Activated T-cell treated with anti-CD3 and anti-CD28 coated beads, Interleukin-2, amount 50 U/mL, for 48 hours (primary cell): ENCODE measurements around the gene CDC6.

Experiments used
- DNase-seq, 2 experiments: peaks; one replicate each; pipeline ENCODE4 v3.0.0-alpha.2; 2020

CDC6 gene, protein sequence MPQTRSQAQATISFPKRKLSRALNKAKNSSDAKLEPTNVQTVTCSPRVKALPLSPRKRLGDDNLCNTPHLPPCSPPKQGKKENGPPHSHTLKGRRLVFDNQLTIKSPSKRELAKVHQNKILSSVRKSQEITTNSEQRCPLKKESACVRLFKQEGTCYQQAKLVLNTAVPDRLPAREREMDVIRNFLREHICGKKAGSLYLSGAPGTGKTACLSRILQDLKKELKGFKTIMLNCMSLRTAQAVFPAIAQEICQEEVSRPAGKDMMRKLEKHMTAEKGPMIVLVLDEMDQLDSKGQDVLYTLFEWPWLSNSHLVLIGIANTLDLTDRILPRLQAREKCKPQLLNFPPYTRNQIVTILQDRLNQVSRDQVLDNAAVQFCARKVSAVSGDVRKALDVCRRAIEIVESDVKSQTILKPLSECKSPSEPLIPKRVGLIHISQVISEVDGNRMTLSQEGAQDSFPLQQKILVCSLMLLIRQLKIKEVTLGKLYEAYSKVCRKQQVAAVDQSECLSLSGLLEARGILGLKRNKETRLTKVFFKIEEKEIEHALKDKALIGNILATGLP

DNA sequence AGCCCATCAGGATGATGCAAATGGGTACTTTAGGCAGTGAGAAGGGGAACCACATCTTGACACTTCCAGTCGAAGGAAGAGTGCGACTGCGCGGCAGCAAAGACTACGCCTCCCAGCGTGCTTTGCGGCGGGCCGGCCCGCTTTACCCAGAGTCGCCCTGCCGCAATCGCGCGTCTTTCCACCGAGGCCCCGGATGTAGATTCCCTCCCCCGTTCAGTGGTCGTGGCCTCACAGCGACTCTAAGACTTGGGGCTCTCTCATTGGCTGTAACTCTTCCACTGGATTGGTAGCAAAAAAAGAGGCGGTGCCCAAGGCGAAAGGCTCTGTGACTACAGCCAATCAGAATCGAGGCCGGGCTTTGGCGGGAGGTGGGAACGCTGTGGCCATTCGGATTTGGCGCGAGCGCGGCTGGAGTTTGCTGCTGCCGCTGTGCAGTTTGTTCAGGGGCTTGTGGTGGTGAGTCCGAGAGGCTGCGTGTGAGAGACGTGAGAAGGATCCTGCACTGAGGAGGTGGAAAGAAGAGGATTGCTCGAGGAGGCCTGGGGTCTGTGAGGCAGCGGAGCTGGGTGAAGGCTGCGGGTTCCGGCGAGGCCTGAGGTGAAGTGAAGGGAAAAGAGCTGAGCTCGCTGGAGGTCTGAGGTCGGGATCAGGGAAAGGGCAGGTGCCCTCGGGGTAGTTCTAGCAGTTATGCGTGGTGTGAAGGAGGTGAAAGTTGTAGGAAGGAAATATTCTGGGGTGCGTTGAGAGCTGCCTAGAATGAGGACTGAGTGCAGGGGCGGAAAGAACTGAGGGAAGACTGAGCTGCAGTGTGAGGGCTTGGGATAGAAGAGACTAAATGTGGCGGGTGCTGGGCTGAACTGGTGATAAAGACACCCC, at the start of gene CDC6:
Gene CDC6, plus strand, starts transcription at position 386 of the 876 bp plus-strand sequence. CDS start 1,542 bp downstream, outside the sequence.
- peak; percentile 98 for DNase-seq

DNA sequence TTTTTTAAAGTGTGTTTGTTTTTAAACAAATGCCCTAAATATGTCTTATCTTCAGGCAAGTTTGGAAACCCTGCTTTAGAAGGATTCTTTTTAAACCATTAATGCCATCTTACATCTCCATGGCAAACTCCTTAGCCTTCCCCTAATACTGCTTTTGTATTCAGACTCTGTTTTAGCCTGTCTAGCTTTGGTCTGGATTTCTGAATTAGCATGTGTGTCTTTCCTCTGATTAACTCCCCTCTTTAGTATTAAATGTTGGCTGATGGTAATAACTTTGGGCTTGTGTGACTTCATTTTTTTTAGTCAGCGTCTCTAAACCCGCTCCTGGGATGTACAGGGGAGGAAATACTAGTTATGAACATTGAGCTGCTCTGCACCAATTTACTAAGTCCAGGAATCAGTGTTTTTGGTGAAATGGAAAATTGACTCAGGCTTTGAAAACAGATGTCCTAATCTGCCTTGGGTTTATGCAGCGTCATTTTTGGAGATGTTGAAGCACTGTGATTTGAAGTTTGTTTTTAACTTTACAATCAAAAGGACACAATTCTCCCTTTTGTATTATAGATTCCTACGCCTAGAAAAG, 46.3 kb upstream of the CDC6 start:
- DNase-seq, result no peak

DNA sequence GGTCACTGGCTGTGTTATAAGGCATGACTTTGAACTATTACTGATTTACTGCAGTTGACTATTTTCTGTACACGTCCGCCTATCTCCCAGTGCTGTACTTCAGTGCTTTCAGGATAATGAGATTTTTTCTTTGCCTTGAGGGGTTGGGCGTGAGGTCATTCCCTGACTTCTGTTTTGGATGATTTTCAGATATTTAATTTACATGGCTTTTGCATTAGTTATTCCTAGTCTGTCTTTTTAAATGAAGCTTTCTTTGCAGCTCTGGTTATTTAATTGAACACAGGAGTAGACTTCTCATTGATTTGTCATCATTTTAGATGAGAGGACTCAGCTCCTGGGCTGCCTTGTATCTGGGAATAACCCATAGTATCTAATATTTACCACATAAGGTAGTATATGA, 44.9 kb upstream of the CDC6 start:
- DNase-seq, result no peak

DNA sequence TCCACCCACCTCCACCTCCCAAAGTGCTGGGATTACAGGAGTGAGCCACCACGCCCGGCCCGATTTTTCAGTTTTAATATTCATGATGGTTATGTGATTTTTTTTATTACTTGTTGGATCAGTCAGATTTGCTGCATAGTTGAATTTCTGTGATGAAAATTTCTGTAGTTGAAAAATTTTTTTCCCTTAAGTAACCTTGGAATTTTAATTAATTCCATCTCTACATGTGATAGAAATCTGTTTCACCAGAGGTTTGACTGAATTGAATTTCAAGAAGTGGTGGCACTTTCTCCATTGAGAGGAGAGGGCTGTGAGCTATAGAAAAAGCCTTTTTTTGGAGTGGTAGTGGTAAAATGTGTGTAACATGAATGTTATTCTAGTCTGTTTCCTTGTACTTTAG, 43.9 kb upstream of the CDC6 start:
- DNase-seq, result no peak

DNA sequence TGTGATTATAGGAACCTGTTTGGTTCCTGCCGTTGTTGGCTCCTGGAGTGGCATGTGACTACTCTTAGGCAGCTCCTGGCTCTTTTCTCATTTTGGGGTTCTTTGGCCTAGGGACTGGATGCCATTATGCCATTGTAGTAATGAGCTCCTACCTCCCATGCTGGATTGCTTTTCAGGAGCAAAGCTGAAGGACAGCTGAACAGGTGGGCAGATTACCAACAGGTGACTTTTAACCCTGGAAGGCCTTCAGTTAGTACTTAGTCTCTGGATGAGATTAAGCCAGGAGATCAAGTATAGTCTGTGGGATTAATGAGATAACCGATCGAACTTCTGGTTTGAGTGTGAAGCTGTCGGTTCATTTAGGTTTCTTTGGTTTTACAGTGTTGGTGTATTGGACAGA, 43.4 kb upstream of the CDC6 start:
- no peak for DNase-seq

DNA sequence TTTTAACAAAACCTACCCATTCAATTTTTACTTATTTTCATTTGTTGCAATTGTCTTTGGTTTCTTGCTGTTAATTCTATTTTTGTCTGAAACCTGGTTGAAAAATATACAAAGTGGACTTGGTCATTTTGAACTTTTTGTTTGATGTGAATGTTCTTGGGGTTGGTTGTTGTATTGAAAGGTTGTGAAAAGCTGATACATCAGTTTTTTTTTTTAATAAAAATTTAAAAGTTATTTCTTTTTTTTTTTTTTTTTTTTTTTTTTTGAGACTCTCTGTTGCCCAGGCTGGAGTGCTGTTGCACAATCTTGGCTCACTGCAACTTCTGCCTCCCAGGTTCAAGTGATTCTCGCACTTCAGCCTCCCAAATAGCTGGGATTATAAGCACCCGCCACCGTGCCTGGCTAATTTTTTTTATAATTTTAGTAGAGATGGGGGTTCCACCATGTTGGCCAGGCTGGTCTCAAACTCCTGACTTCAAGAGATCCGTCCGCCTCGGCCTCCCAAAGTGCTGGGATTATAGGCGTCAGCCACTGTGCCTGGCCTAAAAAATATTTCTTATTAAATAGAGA, 39.7 kb upstream of the CDC6 start:
- no peak for DNase-seq

DNA sequence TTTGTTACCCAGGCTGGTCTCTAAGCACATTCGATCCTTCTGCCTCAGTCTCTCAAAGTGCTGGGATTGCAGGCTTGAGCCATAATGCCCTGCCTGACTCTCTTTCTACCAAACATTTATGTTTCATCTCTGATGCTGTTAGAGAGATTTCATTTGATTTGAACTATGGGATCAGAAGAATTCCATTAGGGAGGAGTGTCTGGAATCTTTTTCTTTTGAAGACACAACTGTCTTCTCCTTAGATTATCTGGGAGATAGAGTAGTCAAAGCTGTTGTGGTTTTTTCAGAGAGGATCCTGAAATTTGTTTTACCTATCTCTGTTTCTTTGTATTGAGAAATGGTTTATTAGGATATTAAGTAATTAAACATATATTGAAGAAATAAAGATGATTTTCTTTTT, 39.2 kb upstream of the CDC6 start:
- no peak for DNase-seq

DNA sequence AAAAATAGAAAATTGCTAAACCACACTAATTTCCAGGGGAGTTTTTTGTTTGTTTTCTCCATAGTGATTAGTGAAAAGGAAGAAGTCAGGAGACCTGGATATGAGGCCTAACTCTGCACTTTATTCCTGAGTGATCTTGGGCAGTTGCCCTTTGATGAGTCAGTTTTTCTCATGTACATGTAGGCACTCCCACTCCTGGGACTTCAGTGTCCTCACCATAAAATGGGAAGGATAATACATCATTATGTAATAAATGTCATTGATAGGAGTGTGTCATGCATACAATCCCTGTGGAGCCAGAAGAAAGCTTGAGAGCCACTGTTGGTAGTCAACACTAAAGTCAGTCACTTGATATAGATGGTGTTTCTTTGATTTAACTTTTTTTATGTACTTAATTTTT, 36.1 kb upstream of the CDC6 start:
- DNase-seq, result no peak

DNA sequence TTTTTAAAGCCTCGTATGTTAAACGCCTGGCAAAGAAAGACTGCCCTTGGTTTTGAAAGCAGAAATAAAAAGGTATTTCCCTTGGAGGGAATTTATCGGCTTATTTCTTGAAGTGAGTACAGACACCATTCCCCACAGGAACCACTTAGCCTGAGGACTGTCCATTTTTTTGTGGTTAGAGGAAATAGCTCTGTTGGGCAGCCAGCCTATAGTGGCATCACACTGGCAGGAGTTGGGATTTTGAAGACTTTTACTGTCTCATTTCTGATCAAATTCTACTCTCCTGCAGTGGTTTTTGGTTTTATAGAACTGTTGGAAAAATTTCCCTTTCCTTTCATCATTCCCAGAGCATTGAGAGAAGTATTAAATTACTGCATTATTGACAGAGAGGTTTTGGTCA, 34.1 kb upstream of the CDC6 start:
- no peak for DNase-seq

DNA sequence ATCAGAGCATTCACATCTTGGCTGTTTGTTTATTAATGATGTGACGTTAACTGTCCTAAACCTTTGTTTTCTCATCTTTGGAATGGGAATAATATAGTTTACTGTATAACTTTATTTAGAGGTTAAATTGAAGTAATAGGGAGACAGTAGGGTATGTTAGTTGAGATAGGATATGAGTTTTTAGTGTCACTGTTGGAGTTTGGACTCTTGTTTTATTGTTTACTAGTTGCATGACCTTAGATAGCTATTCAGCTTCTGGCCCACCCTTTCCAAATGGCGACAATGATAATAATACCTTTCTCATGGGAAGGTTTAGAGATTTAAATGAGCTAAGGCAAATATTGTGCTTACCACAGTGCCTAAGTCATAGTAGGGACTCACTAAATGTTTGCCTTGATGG, 28.2 kb upstream of the CDC6 start:
- no peak for DNase-seq

DNA sequence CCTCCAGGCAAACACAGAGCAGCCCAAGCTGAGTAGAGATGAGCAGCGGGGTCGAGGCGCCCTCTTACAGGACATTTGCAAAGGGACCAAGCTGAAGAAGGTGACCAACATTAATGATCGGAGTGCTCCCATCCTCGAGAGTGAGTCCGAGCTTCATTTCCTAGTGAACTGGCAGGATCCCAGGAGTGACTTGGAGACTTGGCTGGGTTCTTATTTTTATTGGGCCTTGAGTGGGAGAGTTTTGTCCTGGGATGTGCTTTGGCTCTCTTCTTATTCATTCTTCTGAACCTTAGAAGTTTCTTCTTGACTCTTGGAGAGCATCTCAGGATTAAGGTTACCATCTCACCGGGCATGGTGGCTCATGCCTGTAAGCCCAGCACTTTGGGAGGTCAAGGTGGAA, 27.2 kb upstream of the CDC6 start:
- no peak for DNase-seq

DNA sequence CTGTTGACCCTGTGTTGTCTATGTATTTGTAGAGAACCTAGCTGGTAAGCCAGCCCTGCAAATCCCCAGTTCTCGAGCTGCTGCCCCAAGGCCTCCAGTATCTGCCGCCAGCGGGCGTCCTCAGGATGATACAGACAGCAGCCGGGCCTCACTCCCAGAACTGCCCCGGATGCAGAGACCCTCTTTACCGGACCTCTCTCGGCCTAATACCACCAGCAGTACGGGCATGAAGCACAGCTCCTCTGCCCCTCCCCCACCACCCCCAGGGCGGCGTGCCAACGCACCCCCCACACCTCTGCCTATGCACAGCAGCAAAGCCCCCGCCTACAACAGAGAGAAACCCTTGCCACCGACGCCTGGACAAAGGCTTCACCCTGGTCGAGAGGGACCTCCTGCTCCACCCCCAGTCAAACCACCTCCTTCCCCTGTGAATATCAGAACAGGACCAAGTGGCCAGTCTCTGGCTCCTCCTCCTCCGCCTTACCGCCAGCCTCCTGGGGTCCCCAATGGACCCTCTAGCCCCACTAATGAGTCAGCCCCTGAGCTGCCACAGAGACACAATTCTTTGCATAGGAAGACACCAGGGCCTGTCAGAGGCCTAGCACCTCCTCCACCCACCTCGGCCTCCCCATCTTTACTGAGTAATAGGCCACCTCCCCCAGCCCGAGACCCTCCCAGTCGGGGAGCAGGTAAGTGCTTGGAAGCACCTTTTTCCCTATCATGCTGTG, 23.1 kb upstream of the CDC6 start:
- no peak for DNase-seq

DNA sequence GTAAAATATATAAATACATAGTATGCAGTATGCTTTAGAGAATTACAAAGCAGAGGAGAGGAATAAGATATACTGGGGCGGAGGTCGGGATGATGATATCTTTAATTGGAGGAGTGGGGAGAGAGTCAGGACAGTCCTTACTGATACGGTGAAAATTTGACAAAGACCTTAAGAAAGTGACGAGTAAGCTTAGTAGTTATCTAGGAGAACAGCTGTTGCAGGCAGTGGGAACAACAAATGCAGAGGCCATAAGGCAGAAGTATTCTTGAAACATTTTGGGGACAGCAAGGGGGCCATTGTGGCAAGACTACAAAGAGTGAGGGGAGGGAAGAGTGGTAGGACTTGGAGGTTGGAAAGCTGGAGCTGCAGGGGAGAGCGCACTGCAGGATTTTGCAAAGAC, 22.3 kb upstream of the CDC6 start:
- DNase-seq, result no peak

DNA sequence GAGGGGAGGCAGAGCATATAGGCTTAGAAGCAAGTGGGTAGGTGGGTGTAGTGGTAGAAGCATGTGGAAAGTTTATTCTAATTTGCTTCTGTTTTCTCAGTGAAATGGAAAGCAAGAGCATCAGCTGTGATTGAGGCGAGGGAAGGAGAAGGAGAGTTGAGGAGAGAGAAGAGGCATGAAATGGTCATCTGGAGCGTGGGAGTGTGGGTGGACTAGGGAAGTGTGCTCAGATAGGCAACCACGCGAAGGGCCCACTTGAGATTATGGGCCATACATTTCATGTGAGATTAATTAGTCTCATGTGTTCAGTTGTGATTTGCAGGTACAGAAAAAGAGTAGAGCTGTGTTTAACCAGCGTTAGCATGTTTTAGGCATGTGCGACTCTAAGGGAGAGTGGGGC, 20.8 kb upstream of the CDC6 start:
- no peak for DNase-seq

DNA sequence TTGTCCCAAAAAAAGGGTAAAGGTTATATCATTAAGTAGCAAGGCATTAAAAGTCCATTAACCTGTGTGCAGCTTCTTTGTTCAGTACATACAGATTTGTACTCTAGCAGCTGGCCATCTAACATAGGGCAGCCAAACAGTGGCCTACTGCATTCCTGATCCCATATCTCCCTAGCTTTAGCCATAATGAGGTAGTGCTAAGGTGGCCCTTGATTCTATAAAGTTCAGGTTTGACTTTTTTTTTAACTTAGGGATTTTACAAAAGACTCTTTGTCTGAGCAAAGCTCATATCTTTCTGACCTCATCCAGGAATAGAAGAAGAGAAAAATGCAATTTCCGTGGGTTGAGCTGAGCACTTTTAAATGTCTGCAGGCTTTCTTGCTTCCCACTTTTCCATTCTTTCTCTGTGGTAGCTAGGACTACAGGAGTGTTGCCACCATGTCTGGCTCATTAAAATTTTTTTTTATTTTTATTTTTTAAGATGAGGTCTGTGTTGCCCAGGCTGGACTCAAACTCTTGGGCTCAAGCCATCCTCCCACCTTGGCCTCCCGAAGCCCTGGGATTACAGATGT, 19.5 kb upstream of the CDC6 start:
- no peak for DNase-seq

DNA sequence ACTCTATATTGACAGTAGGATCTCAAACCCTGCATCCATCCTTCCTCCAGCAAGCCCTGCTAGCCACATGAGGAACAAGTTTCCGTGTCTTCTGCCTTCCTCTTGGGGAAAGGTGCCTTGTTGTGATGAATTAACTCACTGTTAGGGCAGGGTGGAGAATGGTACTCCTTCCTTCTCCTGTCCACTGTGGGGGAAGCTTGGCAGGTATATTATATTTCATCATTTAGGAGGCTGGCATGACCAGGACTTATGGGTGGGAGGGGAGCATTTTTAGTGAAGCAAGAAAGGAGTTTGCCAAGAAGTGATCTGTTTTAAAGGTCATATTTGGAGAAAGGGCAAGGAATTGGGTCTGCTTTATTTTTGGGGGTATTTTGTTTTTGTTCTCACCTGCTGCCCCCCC, 9.3 kb upstream of the CDC6 start:
- no peak for DNase-seq

DNA sequence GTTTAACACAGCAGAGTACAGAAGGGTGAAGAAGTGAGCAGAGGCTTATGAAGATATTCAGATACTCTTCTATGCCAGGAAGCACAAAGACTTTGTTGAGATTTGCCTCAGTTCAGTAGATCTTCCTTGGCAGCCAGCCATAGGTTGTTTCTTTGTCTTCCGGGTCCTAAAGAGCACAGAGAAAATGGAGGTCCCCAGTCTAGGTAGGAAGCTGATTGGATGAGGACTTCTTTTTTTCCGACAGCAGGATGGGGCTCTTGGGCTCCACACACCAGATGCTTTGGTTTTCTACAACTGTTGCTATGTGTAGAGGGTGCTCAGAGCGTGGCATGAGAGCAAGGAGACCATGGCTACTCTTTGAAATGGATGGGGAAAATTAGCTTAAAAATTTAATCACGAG, 8.3 kb upstream of the CDC6 start:
- no peak for DNase-seq

DNA sequence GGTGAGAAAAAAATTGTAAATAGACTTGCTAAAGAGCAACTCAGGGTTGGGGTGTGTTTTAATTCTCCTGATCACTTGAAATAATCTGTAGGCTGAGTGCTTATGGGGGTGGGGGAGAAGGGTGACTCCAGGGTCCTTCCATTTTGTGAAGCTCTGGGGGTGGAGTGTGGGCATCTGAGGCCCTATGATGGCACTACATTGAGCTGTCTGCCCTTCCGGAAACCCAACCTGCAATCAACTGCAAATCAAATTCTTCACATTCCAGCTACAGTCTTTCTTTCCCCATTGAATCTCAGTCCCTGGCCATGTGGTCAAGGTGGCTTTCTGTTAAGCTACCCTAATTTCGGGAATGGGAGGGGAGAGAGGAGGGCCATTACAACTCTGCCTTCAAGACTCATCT, 6.0 kb upstream of the CDC6 start:
- DNase-seq, result no peak

DNA sequence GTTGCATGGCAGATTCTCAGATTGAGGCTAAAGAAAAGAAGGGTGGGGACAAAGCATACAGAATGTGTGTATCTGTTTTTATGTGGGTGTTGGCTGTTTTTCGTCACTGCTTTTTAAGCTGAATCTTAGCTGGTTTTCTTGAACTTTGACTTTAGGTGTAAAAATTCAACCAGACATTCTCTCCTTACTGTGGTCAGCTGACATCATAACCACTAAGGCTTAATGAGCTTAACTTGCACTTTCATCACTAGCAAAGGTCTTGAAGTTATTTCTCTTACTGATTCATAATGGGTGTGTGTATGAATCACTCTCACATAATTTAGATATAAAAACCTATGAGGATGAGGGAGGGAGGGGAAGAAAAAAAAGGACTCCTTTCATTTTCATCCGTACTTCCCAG, 4.0 kb upstream of the CDC6 start:
- no peak for DNase-seq

DNA sequence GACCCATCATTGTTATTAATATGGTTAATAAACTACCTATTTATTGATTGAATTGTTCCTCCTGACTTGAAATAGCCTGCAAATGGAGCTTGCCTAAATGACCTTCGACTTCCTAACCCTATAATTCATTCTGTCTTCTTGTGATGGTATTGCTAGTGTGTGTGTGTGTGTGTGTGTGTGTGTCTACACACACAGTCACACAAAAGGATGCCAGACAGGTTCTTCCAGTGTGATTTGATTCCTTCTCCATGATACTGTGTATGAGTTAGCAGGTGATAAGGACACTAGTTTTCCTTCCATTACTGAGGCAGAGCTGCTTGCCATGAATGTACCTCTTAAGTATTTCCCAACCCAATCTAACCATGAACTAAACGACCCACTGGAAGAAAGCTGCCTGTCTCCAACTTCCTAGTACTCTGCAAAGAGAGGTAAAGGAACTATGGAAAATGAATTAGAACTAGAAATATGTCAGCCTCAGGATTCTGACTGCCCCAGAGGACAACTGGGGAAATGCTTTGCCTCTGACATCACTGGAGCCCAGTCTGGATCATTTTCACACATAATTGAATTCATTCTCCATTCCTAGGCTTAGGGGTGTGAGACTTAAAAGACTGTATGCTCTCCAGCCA, 3.5 kb upstream of the CDC6 start:
- no peak for DNase-seq

DNA sequence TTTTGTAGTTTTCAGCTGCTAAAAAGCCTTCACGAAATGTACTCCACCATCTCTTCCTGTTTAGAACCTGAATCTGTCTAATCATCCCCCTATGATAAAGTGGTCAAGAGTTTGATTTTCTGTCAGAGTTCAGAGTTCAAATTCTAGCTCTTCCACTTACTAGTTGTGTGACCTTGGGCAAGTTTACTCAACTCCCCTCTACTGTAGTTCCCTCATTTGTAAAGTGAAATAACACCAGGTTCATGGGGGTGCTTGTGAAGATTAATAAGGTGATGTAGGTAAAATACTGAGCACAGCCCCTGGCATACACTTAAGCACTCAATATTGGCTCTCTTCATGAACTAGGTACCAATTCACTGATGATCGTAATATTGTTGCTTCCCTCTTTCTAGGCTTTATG, 1.2 kb upstream of the CDC6 start:
- no peak for DNase-seq

DNA sequence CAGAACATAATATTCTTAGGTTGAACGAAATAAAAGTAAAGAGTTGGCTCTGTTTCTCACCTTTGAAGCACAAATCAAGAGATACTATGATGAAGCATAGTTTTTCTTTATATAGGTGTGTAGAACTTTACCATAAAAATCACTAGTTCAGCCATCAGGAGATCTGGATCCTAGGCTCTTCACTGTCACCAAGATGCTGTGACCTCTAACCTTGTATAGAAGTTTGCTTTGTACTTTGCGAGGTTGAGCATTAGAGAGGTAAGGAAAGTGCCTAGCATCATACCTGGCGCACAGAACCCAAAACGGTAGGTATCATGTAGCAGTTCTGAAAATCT, 553 bp upstream of the CDC6 start:
- DNase-seq, result no peak
